ENCODE data around the gene RAB11FIP4. TPM values are rescaled to one million over a fixed set of nuclear protein-coding genes. Genes with fewer than 3 reads are reported as not detected.

The RAB11FIP4 gene
- total and polyA plus RNA-seq, 2 of the 13 experiments (the other 11 are each of a cell fraction or from before 2014, with no cell fraction given) = 28.0 to 89.3 TPM

DNA sequence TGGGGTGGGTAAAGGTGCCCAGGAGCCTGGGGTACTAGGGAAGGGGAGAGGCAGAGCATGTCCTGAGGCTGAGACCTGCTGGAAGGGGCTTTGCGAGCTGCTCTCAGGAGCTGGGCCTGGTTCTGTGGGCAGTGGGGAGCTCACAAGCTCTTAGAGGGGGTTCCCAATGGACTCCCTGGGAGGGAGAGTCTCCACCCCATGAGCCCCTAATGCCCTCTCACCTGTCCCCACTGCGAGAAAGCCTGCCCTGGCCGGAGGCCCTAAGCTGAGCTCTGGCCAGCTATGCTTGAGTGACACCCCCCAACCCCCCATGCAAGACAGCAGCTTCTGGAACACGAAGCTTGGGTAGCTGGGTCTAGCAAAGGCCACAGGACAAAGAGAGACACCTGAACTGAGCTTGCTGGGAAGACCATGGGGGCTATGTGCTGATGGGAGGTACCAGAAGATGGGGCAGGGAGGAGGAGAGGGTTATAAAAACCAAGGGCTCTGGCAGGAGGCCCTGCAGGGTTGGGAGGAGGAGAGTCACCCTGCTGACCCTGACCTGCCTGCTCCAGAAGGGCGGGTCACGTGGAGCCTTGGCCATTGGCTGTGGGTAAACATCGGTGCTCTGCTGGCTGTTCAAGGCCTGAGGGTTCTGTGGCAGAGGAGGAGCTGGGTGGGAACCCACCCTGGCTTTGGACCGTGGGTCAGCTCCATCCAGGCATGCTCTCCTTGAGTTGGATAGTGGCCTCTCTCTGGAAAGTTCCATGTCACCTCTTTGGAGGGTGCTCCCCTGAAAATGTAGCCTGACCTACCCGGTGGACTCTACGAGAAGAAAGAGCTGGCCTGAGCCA lies 106.7 kb downstream of the RAB11FIP4 start:
- no TSS peak for BruUV-seq (replicated peaks)
- ATAC-seq (peak; percentile 67), DNase-seq (ENCODE audit: low spot score) (peak; percentile 81), FAIRE-seq (peak; percentile 97)
- Histone ChIP-seq H3K36me3 (replicated peaks in 1 of 2; ENCODE audit: control insufficient read depth in 1 of 2, insufficient read depth in 2 of 2, low read length in 2 of 2) (peaks cover 0 to 1% of the 10 kb centered on the region in 2 experiments; a peak in 2 of 5 replicates), H3K27me3 (ENCODE audit: control insufficient read depth in 1 of 2, insufficient read depth in 2 of 2, low read length in 2 of 2) (no peaks in the 10 kb centered on the region), H2AFZ (ENCODE audit: low read length) (no peak overlapping the region), H3K4me3 (replicated peaks in 1 of 3; ENCODE audit: insufficient read depth in 1 of 3, low read depth in 2 of 3, low read length in 3 of 3) (no peak overlapping the region; a peak in 1 of 6 replicates), H4K20me1 (ENCODE audit: insufficient read depth, low read length) (no peaks in the 10 kb centered on the region), H3K4me2 (ENCODE audit: low read depth, low read length) (peak overlapping the region; percentile 68), H3K79me2 (ENCODE audit: insufficient read depth, low read length) (peaks cover 71% of the 10 kb centered on the region), H3K9me3 (ENCODE audit: low read length) (no peaks in the 10 kb centered on the region), H3K9ac (ENCODE audit: insufficient read depth, low read depth, low read length) (peak overlapping the region; percentile 69), H3K4me1 (ENCODE audit: insufficient read depth, low read length) (peaks cover 95% of the 10 kb centered on the region), H3K27ac (ENCODE audit: extremely low read length, insufficient read depth, low read length) (peak overlapping the region; percentile 87)
- in situ Hi-C loops (cut with HindIII; ENCODE audit: extremely low pct_ligation_motif_present, low pct_unique_long_range_greater_than_20kb) (no loop called here), intact Hi-C loops (cut with micrococcal nuclease; ENCODE audit: unreplicated experiment) (loop anchor here (1.0 kb wide), 1 partner anchor 9 kb away; no protein-coding TSS in a partner anchor)
- WGBS (ENCODE audit: low lambda C conversion rate) = 18% methylated on average over 5 of the region's 10 CpGs
- POLR2A ChIA-PET = interaction anchor here (0.9 to 3.8 kb wide), 12 partner anchors 9 to 73 kb away, joined by 3 to 115 read pairs (median 5); no protein-coding TSS in a partner anchor
- CTCF ChIA-PET (ENCODE audit: low intra/inter-chr PET ratio, low total read pairs) = no interaction called here
- TF ChIP-seq ZNF558 (CRISPR knock-in tag; IDR thresholded peaks at IDR 0.05; ENCODE audit: borderline replicate concordance) (no peak), TAF15 (IDR thresholded peaks at IDR 0.05; ENCODE audit: low read depth, low read length, poor library complexity, severe bottlenecking) (no peak), ZNF616 (CRISPR knock-in tag; IDR thresholded peaks at IDR 0.05; ENCODE audit: low read depth) (no peak), DPF2 (CRISPR knock-in tag; IDR thresholded peaks at IDR 0.05; ENCODE audit: borderline replicate concordance, low read depth) (peak; percentile 63; the same call in 1 of the 2 replicates), PHF21A (CRISPR knock-in tag; IDR thresholded peaks at IDR 0.05) (peak; percentile 46; the same call in 1 of the 2 replicates)
- TF ChIP-seq, protein P1, sequence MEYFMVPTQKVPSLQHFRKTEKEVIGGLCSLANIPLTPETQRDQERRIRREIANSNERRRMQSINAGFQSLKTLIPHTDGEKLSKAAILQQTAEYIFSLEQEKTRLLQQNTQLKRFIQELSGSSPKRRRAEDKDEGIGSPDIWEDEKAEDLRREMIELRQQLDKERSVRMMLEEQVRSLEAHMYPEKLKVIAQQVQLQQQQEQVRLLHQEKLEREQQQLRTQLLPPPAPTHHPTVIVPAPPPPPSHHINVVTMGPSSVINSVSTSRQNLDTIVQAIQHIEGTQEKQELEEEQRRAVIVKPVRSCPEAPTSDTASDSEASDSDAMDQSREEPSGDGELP (IDR thresholded peaks at IDR 0.05; ENCODE audit: borderline replicate concordance, low read depth) = peak; percentile 49; the same call in 1 of the 2 replicates
- TF ChIP-seq, protein P2, sequence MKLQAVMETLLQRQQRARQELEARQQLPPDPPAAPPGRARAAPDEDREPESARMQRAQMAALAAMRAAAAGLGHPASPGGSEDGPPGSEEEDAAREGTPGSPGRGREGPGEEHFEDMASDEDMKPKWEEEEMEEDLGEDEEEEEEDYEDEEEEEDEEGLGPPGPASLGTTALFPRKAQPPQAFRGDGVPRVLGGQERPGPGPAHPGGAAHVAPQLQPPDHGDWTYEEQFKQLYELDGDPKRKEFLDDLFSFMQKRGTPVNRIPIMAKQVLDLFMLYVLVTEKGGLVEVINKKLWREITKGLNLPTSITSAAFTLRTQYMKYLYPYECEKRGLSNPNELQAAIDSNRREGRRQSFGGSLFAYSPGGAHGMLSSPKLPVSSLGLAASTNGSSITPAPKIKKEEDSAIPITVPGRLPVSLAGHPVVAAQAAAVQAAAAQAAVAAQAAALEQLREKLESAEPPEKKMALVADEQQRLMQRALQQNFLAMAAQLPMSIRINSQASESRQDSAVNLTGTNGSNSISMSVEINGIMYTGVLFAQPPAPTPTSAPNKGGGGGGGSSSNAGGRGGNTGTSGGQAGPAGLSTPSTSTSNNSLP (IDR thresholded peaks at IDR 0.05; ENCODE audit: low read depth, low read length) = no peak
- TF ChIP-seq, protein P3, sequence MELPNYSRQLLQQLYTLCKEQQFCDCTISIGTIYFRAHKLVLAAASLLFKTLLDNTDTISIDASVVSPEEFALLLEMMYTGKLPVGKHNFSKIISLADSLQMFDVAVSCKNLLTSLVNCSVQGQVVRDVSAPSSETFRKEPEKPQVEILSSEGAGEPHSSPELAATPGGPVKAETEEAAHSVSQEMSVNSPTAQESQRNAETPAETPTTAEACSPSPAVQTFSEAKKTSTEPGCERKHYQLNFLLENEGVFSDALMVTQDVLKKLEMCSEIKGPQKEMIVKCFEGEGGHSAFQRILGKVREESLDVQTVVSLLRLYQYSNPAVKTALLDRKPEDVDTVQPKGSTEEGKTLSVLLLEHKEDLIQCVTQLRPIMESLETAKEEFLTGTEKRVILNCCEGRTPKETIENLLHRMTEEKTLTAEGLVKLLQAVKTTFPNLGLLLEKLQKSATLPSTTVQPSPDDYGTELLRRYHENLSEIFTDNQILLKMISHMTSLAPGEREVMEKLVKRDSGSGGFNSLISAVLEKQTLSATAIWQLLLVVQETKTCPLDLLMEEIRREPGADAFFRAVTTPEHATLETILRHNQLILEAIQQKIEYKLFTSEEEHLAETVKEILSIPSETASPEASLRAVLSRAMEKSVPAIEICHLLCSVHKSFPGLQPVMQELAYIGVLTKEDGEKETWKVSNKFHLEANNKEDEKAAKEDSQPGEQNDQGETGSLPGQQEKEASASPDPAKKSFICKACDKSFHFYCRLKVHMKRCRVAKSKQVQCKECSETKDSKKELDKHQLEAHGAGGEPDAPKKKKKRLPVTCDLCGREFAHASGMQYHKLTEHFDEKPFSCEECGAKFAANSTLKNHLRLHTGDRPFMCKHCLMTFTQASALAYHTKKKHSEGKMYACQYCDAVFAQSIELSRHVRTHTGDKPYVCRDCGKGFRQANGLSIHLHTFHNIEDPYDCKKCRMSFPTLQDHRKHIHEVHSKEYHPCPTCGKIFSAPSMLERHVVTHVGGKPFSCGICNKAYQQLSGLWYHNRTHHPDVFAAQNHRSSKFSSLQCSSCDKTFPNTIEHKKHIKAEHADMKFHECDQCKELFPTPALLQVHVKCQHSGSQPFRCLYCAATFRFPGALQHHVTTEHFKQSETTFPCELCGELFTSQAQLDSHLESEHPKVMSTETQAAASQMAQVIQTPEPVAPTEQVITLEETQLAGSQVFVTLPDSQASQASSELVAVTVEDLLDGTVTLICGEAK (IDR thresholded peaks at IDR 0.05) = no peak
- TF ChIP-seq, protein P3 (CRISPR knock-in tag; IDR thresholded peaks at IDR 0.05) = no peak; the same call in 1 of the 2 replicates

Measured in HepG2 (cell line).